Vagina (tissue), 2 donors: ENCODE results near the gene HJURP. TPM values are rescaled to one million over a fixed set of nuclear protein-coding genes. Genes with fewer than 3 reads are reported as not detected.
A peak's percentile ranks its signal among the peaks of the same experiment; 100 is the strongest.

ENCODE experiments used
- DNase-seq, 2 donors: peaks; one replicate each; pipeline ENCODE4 v3.0.0-alpha.2; 2017; ENCODE audit errors: extremely low spot score in 2 of 2
- H3K27ac ChIP-seq: fragments of 200-600 bp; sonication (generic); one replicate; pipeline ENCODE4 v1.5.1; 2019
- H3K27me3 ChIP-seq: fragments of 200-600 bp; sonication (generic); one replicate; pipeline ENCODE4 v1.5.1; 2019
- H3K36me3 ChIP-seq, 2 donors: fragments of 200-600 bp; sonication (generic); one replicate each; pipeline ENCODE4 v1.5.1; 2017 to 2019
- H3K4me1 ChIP-seq: fragments of 200-600 bp; sonication (generic); one replicate; pipeline ENCODE4 v1.5.1; 2019
- H3K4me3 ChIP-seq, 2 donors: fragments of 200-600 bp; sonication (generic); 1 replicate in 1 of 2; 2 replicates in 1 of 2; pipeline ENCODE4 v1.5.1; 2016 to 2019
- H3K9me3 ChIP-seq: fragments of 200-600 bp; sonication (generic); one replicate; pipeline ENCODE4 v1.5.1; 2019
- POLR2A ChIP-seq, 2 donors: fragments of 450-650 bp; IDR thresholded peaks; one replicate each; pipeline ENCODE4 v1.6.1; 2017; ENCODE audit warnings: antibody characterized with exemption in 2 of 2, mild to moderate bottlenecking in 2 of 2, moderate library complexity in 2 of 2
- POLR2AphosphoS5 ChIP-seq, 2 donors: sonication (generic); formaldehyde crosslinking; IDR thresholded peaks; one replicate each; pipeline ENCODE4 v1.9.0; 2017; ENCODE audit warnings: antibody characterized with exemption in 2 of 2, mild to moderate bottlenecking in 2 of 2, low read depth in 1 of 2; ENCODE audit not compliant: insufficient read depth in 1 of 2
- intact Hi-C: fragments of 100-400 bp; cut with DNase I; formaldehyde crosslinking; loops from one replicate; pipeline ENCODE4 v1.15.1; 2023
- total RNA-seq: library from RNA; depleted of rRNA; stranded (reverse); fragments of >200 nt; gene quantifications from one replicate; pipeline ENCODE4 v1.2.3, GENCODE V29; 2016
- TF ChIP-seq, protein P1 (sequence below), 3 experiments: fragments of 450-650 bp in 2 of 3; fragments of 200-600 bp in 1 of 3; sonication (generic) in 1 of 3; IDR thresholded peaks; one replicate each; pipeline ENCODE4 v1.5.1; 2017 to 2019; ENCODE audit warnings: antibody characterized with exemption in 3 of 3, mild to moderate bottlenecking in 2 of 3, moderate library complexity in 2 of 3

The HJURP gene
- total RNA-seq, 1 donor from 2014 or later, result 2.2 TPM

DNA sequence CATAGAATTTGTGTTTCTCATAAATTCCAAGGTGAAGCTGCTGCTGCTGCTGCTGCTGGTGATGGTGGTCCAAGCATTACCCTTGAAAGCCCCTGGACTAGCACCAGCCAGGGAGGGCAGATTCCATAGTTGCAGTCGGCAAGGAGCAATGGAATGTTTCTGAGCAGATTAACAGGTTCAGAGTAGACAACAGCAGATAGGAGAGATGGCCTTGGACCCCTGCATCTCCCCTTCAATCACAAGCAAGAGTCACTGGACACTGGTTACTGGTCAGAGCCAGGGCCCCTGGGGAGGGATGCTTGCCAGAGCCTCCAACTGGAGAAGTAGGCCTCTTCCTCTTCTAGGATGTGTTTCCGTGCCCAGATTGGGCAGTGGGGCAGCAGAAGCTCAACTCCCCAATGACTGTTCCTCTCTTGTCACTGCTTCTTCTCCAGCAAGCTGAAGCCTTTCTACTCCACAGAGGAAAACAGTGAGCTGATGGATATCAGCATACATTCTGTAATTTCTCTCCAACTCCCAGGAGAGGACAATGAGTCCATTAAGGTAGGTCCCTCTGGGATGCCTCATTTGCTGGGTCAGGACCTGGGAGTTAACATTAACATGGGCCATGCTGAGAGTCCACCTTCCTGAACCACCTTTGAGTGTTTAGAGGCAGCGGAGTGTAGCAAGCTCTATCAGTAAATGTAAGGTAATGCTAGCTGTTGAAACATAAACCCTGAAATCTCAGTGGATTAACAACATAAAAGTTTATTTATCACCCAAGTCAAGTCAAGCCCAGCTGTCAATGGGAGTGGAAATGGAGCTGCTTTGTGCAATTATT is 40.9 kb downstream of the HJURP start:
- Histone ChIP-seq H3K27ac (no peak overlapping the region), H3K9me3 (no peaks in the 10 kb centered on the region), H3K4me3 (no peak overlapping the region), H3K36me3 (no peaks in the 10 kb centered on the region), H3K27me3 (no peaks in the 10 kb centered on the region), H3K4me1 (no peaks in the 10 kb centered on the region)
- DNase-seq, result no peak
- intact Hi-C loops, result no loop called here
- TF ChIP-seq POLR2AphosphoS5 (IDR thresholded peaks at IDR 0.05; ENCODE audit: insufficient read depth in 1 of 2, low read depth in 1 of 2) (no peak), POLR2A (IDR thresholded peaks at IDR 0.05) (no peak)
- TF ChIP-seq, protein P1, sequence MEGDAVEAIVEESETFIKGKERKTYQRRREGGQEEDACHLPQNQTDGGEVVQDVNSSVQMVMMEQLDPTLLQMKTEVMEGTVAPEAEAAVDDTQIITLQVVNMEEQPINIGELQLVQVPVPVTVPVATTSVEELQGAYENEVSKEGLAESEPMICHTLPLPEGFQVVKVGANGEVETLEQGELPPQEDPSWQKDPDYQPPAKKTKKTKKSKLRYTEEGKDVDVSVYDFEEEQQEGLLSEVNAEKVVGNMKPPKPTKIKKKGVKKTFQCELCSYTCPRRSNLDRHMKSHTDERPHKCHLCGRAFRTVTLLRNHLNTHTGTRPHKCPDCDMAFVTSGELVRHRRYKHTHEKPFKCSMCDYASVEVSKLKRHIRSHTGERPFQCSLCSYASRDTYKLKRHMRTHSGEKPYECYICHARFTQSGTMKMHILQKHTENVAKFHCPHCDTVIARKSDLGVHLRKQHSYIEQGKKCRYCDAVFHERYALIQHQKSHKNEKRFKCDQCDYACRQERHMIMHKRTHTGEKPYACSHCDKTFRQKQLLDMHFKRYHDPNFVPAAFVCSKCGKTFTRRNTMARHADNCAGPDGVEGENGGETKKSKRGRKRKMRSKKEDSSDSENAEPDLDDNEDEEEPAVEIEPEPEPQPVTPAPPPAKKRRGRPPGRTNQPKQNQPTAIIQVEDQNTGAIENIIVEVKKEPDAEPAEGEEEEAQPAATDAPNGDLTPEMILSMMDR (IDR thresholded peaks at IDR 0.05), result no peak

DNA sequence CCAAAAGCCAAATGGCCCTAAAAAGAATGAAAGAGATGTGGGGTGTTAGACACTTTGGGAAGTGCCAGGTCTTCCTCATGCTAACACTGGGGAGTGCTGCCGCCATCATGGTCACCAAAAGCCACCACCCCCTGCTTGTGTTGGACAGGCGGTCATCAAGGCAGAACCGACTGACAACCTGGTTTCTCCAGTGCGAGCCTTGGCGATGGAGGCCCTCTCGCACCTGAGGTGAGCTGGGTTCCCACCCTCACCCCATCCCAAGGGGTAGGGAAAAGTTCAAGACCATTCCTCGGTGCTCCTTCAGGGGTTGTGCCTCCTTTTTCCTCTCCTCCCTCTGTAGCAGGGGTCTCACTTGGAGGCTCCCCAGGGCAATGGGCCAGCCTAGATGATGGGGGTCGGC is 42.6 kb downstream of the HJURP start:
- Histone ChIP-seq H3K27me3 (no peaks in the 10 kb centered on the region), H3K36me3 (no peaks in the 10 kb centered on the region), H3K4me1 (no peaks in the 10 kb centered on the region), H3K4me3 (no peak overlapping the region), H3K9me3 (no peaks in the 10 kb centered on the region), H3K27ac (no peak overlapping the region)
- no peak for DNase-seq
- TF ChIP-seq POLR2A (IDR thresholded peaks at IDR 0.05), result no peak
- TF ChIP-seq, protein P1 (IDR thresholded peaks at IDR 0.05), result no peak
- no peak for TF ChIP-seq POLR2AphosphoS5 (IDR thresholded peaks at IDR 0.05; ENCODE audit: insufficient read depth in 1 of 2, low read depth in 1 of 2)
- intact Hi-C loops, result no loop called here

DNA sequence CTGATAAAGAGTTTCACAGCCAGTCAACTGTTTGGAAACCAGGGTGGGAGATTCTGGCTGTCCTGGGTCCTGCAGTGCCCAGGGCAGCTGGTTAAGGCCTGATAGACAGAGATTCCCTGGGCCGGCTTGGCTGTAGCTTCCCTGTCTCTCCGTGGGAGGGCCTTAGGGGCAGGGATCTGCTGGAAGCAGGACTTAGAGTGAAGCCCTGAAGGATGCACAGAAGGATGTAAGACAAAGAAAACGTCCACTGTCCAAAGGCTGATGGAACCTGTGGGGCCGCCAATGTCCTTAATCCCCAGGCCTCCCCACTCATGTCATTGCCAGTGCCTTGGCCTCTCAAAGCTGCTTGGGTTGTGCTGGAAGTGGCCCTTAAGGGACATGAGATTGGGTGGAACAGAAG is 43.2 kb downstream of the HJURP start:
- intact Hi-C loops, result no loop called here
- no peaks in the 10 kb centered on the region for H3K36me3 ChIP-seq
- TF ChIP-seq POLR2A (IDR thresholded peaks at IDR 0.05) (no peak), POLR2AphosphoS5 (IDR thresholded peaks at IDR 0.05; ENCODE audit: insufficient read depth in 1 of 2, low read depth in 1 of 2) (no peak)
- TF ChIP-seq, protein P1 (IDR thresholded peaks at IDR 0.05), result no peak
- H3K9me3 ChIP-seq, result no peaks in the 10 kb centered on the region
- no peaks in the 10 kb centered on the region for H3K4me1 ChIP-seq
- H3K4me3 ChIP-seq, result no peak overlapping the region
- DNase-seq, result no peak
- no peaks in the 10 kb centered on the region for H3K27me3 ChIP-seq
- no peak overlapping the region for H3K27ac ChIP-seq

DNA sequence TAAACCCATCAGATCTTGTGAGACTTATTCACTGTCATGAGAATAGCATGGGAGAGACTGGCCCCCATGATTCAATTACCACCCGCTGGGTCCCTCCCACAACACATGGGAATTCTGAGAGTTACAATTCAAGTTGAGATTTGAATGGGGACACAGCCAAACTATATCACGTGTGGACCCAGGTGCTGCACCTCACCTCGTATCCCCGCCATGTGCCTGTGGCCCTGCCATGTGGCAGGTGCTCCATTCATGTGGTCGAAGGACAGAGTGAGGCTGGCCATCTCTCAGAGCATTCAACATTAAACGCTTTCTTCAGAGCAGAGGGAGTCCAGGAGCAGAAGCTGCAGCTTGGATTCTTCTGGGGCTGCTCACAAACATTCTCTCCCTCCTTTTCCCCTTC is 44.0 kb downstream of the HJURP start:
- H3K27ac ChIP-seq, result no peak overlapping the region
- no peaks in the 10 kb centered on the region for H3K4me1 ChIP-seq
- intact Hi-C loops, result no loop called here
- H3K27me3 ChIP-seq, result no peaks in the 10 kb centered on the region
- H3K9me3 ChIP-seq, result no peaks in the 10 kb centered on the region
- no peak overlapping the region for H3K4me3 ChIP-seq
- TF ChIP-seq POLR2AphosphoS5 (IDR thresholded peaks at IDR 0.05; ENCODE audit: insufficient read depth in 1 of 2, low read depth in 1 of 2), result no peak
- TF ChIP-seq POLR2A (IDR thresholded peaks at IDR 0.05), result no peak
- peak in 1 of 2 donors; percentile 54 for DNase-seq
- no peaks in the 10 kb centered on the region for H3K36me3 ChIP-seq

DNA sequence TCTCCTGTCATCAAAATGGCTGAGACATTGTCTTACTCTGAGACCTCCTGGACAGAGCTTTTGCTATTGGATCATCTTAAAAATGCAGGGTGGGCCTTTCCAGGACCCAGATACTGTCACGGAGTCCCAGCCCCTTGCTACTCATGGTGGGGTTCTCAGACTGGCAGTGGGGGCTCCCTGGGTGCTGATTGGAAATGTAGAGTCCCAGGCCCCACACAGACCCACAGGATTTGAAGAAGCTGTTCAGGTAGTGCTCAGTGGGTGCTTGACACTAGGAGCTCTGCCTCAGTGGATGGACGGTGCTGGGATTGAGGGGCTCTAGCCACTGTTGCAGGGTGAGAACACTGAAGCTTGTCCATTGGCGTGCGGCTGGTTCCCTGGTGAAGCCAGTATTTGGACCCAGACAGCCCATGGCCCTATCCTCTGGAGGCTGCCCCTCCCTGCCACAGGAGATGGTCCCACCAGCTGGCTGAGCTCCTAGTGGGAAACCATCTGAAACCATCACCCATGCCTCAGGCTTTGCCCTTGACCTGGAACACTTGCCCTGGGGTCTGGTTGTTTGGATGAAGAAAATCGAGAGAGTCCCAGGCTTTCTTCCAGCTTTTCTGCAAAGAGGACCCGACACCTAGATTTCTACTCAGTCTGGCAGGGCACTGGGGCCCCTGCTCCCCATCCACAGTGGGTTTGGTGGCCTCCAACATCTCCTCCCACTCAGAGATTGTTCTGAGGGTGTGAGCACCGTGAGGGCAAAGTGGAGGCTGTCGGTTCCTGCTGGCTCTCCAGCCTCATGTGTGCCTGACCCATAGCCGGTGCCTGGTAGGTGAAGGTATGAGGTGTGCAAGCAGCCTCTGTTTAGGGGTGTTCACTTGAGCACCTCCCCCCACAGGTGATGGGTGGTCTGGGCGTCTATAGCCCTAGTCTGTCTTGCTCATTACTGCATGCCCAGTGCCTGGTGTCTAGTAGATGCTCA is 46.1 kb downstream of the HJURP start:
- Histone ChIP-seq H3K36me3 (no peaks in the 10 kb centered on the region), H3K9me3 (no peaks in the 10 kb centered on the region), H3K27me3 (no peaks in the 10 kb centered on the region), H3K4me1 (no peaks in the 10 kb centered on the region), H3K4me3 (no peak overlapping the region), H3K27ac (no peak overlapping the region)
- peak in 1 of 2 donors; percentile 58 for DNase-seq
- TF ChIP-seq POLR2AphosphoS5 (IDR thresholded peaks at IDR 0.05; ENCODE audit: insufficient read depth in 1 of 2, low read depth in 1 of 2) (no peak), POLR2A (IDR thresholded peaks at IDR 0.05) (no peak)
- TF ChIP-seq, protein P1 (IDR thresholded peaks at IDR 0.05), result no peak
- intact Hi-C loops, result no loop called here
